Prostate gland (tissue), 2 donors: ENCODE results near the gene GPR158.

Experiments used
- CTCF ChIP-seq, 4 experiments: fragments of 200-600 bp in 2 of 4; fragments of 450-650 bp in 2 of 4; sonication (generic) in 2 of 4; IDR thresholded peaks; 1 replicate in 3 of 4; 2 replicates in 1 of 4; pipeline ENCODE4 v1.5.1; 2016 to 2019; ENCODE audit warnings: antibody characterized with exemption in 4 of 4, mild to moderate bottlenecking in 2 of 4, moderate library complexity in 2 of 4
- POLR2A ChIP-seq: fragments of 450-650 bp; IDR thresholded peaks from one replicate; pipeline ENCODE4 v1.6.1; 2016; ENCODE audit warnings: antibody characterized with exemption, mild to moderate bottlenecking

DNA sequence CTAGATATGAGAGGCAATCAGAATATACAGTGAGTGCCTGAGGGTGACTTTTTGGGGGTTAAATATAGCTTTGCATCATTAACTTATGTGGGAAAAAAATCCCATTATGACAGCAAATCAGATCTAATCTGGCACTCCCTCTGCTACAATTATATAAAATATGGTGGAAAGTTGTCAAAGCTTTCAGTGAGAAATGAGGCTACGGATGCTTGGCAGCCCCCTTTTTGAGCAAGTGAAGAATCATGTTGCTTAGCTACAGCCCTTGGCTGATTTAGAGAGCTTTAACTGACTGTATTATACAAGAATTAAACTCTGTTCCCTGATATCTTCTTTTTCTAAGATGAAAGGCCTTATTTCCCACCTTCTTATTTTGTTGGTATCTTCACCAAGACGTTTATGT lies 57.4 kb downstream of the GPR158 start:
- TF ChIP-seq CTCF (IDR thresholded peaks at IDR 0.05) (no peak), POLR2A (no peak)
